Testis (tissue), 2 donors: ENCODE data around the gene EFCAB7.

Experiments used
- POLR2A ChIP-seq: fragments of 450-650 bp; IDR thresholded peaks from one replicate; pipeline ENCODE4 v1.6.1; 2017; ENCODE audit warnings: antibody characterized with exemption, mild to moderate bottlenecking, moderate library complexity
- TF ChIP-seq, protein P1 (sequence below), 3 experiments: fragments of 450-650 bp in 2 of 3; fragments of 200-600 bp in 1 of 3; sonication (generic) in 1 of 3; IDR thresholded peaks; one replicate each; pipeline ENCODE4 v1.5.1; 2016 to 2019; ENCODE audit warnings: antibody characterized with exemption in 3 of 3, mild to moderate bottlenecking in 2 of 3, moderate library complexity in 1 of 3

DNA sequence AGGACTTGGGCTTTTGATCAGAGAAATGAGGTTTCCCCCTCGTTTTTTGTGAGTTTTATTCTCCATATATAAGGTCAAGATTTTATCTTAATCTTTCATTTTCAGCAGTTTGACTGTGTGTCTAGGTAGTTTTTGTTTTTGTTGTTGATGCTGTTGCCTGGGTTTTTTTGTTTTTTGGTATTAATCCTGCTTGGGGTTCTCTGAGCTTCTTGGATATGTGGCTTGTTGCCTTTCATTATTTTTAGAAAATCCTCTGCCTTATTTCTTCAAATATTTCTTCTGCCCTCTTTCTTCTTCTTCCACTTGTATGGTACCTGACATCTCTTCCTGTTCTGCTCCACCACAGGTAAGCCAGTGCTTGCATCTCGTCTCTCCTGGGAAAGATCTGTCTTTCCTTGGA lies 25.0 kb downstream of the EFCAB7 start:
- TF ChIP-seq, protein P1, sequence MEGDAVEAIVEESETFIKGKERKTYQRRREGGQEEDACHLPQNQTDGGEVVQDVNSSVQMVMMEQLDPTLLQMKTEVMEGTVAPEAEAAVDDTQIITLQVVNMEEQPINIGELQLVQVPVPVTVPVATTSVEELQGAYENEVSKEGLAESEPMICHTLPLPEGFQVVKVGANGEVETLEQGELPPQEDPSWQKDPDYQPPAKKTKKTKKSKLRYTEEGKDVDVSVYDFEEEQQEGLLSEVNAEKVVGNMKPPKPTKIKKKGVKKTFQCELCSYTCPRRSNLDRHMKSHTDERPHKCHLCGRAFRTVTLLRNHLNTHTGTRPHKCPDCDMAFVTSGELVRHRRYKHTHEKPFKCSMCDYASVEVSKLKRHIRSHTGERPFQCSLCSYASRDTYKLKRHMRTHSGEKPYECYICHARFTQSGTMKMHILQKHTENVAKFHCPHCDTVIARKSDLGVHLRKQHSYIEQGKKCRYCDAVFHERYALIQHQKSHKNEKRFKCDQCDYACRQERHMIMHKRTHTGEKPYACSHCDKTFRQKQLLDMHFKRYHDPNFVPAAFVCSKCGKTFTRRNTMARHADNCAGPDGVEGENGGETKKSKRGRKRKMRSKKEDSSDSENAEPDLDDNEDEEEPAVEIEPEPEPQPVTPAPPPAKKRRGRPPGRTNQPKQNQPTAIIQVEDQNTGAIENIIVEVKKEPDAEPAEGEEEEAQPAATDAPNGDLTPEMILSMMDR (IDR thresholded peaks at IDR 0.05), result no peak
- TF ChIP-seq POLR2A, result no peak
